ENCODE results near the gene SALL3.
"Not testable (repeated sequence)": the region's sequence is repeated elsewhere in the genome, so short reads cannot be mapped to it uniquely, and the experiment has no call there.

SALL3 gene

DNA sequence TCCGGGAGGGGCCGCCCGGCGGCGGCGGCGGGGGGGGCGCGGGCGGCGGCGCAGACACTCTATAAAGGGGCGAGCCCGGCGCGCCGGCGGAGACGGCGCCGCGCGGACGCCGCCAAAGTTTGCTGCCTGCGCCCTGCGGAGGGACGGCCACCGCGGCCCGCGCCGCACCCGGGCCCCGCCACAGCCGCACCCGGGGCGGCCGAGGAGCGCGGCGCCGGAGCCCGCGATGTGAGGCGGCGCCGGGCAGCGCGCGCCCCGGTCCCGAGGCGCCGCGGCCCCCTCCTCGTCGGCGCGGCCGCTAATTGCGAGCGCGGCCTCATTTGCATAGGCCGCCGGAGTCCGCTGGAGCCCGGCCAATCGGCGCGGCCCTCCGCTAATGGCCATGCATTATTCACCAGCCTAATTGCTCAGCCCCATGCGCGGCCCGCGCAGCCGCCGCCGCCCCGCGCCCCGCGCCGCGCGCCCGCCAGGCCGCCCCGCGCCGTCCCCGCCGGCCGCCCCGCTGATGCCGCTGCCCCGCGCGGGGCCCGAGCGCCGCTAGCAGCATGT is at the start of gene SALL3:
TSS of gene SALL3 (plus strand) at position 89 of the 549 bp plus-strand sequence. CDS start at position 546, 457 bp downstream.
- DNase-seq (ENCODE audit: low spot score) (no peak), FAIRE-seq (no peak)

DNA sequence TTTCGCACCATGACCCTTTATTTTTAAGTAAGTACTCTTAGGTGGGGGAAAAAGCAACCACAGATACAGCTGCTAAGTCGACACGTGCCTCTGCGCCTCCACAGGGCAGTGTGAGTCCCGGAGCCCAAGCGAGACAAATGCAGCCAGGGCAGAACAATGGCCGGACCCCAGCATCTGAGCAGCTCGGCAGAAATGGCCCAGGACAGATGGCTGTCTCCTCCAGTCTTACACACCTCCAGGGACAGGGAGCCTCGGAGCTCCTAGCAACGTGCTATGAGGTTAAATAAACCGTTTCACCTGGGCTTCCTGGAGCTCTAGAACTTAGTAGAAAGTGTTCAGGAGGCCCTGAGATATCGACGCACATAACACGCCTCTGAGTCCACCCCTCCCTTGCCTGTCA is 47.3 kb upstream of the SALL3 start:
- FAIRE-seq, result no peak
- DNase-seq (ENCODE audit: low spot score), result no peak

DNA sequence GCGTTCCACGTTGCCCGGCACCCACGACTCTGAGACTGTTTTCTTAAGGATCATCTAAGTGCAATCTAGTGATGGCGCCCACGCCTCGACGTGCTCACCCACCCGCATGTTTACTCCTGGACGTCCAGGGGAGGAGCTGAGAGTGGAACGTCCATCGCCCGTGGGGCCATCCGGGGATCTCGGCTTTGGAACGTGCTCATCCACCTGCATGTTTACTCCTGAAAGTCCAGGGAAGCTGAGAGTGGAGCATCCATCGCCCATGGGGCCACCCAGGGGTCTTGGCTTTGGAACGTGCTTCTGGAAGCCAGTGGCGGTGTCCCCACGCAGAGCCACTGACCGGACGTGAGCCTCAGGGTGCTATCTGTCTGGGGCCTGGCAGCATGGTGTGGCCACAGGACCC is 45.6 kb upstream of the SALL3 start:
- FAIRE-seq, result no peak
- DNase-seq (ENCODE audit: low spot score), result no peak

DNA sequence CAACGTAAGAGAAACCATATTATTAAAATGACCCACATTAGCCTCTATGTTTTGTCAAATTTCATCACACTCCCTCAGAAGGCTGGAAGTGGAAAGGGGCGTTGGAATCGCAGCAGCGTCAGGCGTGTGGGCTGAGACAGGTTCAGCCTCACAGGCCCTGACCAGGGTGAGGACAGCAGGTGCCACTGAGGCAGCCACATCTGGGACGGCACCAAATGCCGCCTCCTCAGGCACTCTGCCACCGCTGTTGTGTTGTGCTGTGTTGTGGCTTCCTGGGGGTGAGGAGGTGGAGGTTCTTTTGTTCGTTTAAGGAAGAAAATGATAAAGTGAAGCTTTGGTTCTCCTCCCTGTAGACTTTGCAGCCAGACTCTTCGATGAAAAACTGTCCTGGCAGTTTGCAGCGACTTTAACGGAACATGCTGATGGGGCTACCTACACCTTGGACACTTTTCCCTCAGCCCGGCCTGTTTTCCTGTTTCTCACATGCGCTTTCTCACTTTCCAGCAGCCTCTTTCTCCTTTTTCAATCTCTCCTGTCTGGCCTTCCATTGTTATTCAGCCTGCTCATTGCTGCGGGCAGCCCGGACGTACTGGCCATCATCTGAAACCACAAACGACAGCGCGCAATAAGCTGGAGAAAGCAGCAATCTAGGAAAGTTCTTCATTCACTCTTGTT is 44.9 kb upstream of the SALL3 start:
- no peak for FAIRE-seq
- no peak for DNase-seq (ENCODE audit: low spot score)

DNA sequence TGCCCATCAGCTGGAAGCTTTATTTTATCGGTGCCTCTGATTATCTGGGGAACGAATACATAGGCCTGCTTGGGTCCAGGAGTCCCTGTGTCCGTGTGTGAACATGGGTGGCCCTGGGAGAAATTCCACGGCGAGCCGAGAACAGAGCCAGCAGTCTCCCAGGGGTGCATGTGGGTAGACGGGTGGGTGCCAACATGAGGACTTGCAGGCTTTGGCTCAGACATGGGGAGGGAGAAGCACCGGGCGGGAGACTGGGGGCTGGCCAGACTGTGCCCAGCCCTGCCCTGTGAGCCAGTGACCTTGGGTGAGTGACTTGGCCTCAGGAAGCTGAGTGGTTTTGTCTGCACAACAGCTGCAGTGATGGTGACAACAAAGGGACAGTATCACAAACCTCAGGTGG is 44.2 kb upstream of the SALL3 start:
- FAIRE-seq, result no peak
- no peak for DNase-seq (ENCODE audit: low spot score)

DNA sequence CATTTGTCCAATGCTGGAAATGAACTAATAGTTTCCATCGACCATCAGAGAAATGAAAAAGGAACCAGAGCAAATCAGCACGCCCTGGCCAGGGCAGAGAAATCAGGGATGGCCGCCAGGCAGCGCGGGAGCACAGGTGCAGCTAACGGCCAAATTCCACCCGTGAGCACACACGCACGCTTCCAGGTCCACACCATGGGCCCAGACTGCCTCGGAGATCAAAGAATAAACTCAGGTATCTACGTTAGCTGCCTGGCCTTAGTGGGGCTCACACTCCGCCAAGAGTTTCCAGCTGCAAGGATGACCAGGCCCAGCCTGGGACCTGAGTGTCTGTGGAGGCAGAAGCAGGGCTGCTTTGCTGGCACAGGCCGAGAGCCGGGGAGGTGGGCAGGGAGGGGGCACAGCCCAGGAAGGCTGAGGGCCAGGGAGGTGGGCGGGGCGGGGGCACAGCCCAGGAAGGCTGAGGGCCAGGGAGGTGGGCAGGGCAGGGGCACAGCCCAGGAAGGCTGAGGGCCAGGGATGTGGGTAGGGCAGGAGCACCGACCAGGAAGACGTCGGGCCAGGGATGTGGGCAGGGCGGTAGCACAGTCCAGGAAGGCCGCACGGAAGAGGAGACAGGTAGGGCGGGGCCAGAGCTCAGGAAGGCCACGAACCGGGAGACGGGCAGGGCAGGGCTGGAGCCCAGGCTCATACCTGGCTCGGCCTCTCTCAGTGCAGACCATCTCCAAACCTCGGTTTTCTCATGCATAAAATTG is 43.2 kb upstream of the SALL3 start:
- no peak for DNase-seq (ENCODE audit: low spot score)
- FAIRE-seq, result no peak

DNA sequence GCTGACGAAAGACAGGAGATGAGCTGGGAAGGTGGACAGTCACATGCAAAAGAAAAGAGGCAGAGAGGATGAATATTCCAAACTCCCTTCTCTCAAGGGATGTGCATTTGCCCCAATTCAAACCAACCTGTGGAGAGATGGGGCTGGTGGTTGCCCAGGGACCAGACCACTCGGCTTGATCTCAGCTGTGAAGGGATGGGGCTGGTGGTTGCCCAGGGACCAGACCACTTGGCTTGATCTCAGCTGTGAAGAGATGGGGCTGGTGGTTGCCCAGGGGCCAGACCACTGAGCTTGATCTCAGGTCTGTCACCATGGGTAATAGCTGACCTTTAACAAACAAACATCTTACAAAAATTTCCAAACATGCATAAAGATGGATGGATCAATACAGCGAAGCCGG is 42.5 kb upstream of the SALL3 start:
- DNase-seq (ENCODE audit: low spot score) (no peak), FAIRE-seq (no peak)

DNA sequence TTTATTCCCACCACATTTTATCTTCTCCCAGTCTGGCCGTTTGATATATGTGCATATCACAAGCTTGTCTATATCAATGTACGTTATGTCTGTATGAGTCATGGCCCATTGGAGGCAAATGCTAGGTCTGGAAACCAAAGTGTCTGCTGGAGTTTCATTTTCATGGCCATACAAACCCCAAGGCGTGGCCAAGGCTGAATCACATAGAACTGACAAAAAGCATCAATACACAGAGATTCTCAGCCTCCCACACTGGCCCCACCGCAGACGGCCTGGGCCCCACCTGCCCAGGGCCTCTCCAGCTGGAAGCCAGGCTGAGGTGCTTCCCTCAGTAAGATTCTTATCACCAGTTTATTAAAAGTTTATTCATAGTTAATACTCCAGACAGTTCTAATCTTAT is 40.5 kb upstream of the SALL3 start:
- peak; percentile 62 for DNase-seq (ENCODE audit: low spot score)
- no peak for FAIRE-seq

DNA sequence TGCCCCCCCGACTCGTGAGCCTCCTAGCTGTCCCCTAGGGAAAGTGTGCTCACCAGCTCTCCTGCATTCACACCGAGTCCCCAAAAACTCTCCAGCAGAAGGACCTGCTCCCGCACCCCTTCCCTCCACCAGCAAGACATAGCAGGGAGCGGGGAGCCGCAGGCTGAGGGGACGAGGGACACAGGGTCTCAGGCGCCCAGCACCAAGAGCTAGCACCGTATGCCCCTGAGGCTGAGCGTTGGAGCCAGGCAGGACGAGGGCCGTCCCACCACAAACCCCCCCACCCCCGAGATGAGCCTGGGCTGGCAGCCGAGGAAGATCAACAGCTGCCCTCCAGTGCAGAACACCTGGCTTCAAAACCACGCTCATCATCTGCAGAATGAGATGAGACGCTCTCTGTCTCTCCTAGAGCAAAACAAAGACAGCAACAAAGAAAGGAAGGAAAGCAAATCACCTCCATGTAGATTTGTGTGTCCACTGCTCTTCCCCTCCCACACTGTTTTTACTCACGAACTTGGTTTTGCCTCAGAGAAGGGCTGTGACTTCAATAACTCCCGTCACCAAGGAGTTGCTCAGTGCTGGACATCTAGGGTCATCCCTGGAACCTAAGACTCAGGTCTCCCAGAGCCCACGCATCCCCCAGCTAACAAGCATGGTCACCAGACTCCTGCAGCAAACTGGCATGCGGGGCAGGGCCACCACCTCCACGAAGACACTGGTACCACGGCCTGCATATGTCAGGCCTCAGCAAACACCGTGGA is 39.7 kb upstream of the SALL3 start:
- no peak for DNase-seq (ENCODE audit: low spot score)
- no peak for FAIRE-seq

DNA sequence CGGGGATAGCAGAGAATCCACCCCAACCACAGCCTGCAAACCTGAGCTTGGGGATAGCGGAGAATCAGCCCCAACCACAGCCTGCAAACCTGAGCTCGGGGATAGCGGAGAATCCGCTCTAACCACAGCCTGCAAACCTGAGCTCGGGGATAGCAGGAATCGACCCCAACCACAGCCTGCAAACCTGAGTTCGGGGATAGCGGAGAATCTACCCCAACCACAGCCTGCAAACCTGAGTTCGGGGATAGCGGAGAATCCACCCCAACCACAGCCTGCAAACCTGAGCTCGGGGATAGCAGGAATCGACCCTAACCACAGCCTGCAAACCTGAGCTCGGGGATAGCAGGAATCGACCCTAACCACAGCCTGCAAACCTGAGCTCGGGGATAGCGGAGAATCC is 37.4 kb upstream of the SALL3 start:
- not testable (repeated sequence) for DNase-seq (ENCODE audit: low spot score)
- FAIRE-seq, result peak; percentile 17

DNA sequence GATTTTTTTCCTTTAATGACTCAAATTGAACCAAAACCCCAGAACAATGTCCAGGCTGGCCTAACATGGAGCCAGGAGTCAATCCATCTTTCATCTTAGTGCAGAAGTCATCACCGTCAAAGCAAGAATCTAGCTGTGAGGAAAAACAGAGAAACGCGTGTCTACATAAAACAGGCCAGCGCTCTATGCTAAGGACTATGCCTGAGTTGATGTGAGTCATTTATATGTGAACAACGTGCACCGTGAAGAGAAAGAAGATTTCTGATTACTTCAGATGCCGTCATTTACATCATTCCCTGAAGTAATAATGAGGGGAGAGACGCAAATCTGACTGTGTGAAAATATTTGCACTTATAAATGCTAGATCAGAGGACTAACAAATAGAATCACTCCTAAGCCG is 34.0 kb upstream of the SALL3 start:
- FAIRE-seq (no peak), DNase-seq (ENCODE audit: low spot score) (no peak)

DNA sequence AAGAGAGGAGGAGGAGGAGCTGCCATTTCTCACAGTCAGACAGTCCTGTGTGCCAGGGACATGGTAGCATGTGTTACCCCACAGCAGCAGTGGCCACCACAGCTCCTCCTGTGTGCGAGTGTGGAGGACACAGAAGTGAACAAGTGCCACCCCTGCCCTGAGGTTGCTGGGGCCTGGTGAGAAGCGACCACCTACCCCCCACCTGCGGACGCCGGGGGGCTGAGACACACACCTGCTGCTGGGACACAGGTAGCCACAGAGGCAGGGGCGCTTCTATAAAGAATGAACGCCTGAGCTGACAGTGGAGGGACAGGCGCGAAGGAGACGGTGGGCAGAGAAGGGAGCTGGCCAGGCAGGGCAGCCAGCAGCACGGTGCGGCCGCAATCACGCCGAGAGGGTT is 32.3 kb upstream of the SALL3 start:
- no peak for FAIRE-seq

DNA sequence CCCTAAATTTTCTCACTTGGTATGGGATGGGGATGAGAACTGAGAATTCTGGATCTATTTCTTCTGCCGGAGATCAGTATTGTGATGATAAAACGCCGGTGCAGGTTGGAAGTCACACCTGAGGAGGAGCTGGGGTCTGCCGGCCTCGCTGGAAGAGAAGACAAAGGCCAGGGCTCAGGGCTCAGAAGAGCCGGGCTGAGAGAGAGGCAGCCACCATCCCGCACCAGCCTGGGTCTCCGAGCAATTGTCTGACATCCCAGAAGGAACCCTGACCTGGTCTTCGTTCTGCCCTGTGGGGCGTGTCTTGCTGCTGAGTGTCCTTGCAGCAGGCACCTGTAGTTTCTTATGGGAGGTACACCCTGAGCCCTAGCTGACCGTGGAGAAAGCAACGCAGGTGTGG is 31.4 kb upstream of the SALL3 start:
- DNase-seq (ENCODE audit: low spot score), result no peak
- FAIRE-seq, result no peak

More for the DNA sequence above, 32.3 kb upstream of the SALL3 start:
- DNase-seq (ENCODE audit: low spot score), result no peak

DNA sequence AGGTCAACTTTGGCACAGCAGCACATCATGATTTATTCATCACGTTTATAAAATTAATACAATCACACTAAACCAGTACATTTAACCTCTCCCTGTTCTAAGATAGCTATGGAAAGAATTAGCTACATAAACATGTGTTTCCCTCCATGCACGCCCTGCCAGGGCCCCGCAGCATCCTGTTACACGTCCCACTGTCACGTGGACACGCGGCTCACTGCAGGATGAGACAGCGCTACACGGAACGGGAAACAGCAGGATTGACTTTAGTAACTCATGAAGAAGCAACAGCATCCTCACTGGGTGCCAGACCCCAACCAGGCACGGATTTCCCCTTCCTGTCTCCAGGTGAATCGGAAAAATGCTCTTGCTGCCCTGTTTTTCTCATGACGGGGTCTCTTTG is 30.9 kb upstream of the SALL3 start:
- no peak for DNase-seq (ENCODE audit: low spot score)
- no peak for FAIRE-seq

DNA sequence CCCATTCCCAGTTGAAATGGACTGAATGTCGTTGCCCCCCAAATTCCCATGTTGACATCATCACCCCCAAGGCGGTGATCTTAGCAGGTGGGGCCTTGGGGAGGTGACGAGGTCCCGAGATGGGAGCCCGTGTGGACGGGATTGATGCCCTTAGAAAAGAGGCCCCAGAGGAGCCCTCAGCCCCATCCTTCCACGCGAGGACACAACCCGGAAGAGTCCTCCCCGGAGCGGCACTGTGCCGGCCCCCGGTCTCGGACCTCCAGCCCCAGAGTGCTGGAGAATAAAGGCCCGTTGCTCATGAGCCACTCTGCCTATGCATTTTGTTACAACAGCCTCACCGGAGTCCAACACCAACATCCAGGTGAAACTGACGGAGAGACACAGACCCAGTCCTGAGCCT is 30.4 kb upstream of the SALL3 start:
- DNase-seq (ENCODE audit: low spot score) (no peak), FAIRE-seq (no peak)

DNA sequence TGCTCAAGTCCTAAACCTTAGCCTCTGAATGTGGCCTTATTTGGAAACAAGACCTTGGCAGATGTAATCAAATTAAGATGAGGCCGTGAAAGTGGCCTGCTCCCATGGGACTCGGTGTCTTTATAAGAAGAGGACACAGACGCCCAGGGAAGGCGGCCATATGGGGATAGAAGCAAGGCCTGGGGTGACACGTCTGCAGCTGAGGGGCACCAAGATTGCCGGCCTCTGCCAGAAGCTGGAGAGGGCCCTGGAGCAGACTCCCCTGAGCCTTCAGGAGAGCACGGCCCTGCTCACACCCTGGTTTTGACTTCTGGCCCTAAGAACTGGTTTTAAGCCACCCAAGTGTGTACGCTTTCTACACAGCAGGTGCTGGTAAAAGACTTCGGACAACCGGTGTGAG is 29.2 kb upstream of the SALL3 start:
- DNase-seq (ENCODE audit: low spot score), result no peak
- FAIRE-seq, result no peak

DNA sequence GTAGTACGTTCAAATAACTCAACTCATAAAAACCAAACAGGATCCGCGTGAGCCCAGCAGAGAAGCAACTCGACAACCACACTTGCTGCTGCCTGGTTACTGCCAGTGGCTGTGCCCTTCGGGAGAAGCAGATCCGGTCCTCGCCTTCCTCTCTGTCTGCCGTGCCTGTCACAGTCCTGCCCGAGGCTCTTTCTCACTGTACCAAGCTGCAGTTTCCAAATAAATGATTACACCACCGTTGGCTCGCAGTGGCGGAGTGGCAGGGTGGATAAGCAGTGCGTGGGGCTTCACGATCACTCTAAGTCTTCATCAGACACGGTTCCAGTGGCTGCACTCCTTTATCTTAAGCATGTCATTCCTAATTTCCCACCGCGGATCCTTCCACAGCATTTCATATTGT is 26.1 kb upstream of the SALL3 start:
- FAIRE-seq (no peak), DNase-seq (ENCODE audit: low spot score) (no peak)

DNA sequence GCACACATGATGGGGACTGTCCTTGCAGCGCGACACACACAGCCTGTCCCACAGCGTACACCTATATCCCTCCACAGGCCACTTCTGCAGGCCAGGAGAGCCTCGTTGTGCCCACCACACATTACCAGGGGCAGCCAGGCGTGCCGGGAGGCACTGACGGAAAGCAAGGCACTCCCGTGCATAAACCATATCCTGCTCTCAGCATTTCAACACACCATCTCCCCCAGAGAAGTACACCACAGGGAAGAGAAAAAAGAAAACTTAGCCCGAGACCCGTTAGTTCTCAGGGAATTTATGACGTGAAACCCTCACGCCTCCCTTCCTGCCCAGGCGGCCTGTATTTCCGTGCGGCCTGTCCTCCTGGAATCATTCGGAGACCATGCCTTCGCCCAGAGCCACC is 24.6 kb upstream of the SALL3 start:
- FAIRE-seq (no peak), DNase-seq (ENCODE audit: low spot score) (no peak)

DNA sequence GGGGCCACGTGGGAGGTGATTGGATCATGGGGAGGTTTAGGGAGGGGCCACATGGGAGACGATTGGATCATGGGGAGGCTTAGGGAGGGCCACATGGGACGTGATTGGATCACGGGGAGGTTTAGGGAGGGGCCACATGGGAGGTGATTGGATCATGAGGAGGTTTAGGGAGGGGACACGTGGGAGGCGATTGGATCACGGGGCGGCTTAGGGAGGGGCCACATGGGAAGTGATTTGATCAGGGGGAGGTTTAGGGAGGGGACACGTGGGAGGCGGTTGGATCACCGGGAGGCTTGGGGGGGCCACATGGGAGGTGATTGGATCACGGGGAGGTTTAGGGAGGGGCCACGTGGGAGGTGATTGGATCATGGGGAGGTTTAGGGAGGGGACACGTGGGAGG is 22.5 kb upstream of the SALL3 start:
- DNase-seq (ENCODE audit: low spot score) (no peak), FAIRE-seq (no peak)

DNA sequence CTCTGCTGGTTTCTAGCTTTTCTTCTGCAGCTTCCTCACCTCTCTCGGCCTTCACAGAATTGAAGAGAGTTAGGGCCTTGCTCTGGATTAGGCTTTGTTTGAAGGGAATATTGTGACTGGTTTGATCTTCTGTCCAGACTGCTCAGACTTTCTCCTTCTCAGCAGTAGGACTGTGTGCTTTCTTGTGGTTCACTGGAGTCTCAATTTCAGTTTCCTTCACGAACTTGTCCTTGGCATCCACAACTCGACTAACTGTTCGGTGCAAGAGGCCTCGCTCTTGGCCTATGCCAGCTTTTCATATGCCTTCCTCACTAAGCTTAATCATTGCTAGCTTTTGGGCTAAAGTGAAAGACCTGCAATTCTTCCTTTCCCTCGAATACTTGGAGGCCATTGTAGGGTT is 18.9 kb upstream of the SALL3 start:
- DNase-seq (ENCODE audit: low spot score), result no peak
- FAIRE-seq, result no peak

DNA sequence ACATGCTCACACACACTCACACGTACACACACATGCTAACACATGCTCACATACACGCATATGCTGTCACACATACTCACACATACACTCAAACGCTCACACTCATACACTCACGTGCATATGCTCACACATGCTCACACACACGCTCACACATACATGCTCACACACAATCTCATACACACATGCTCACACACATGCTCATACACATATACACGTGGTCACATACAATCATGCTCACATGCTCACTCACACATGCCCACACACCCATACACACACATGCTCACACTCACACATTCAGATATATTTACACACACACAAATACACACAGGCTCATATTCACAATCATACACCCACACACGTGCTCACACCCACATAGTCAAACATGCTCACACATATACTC is 17.5 kb upstream of the SALL3 start:
- no peak for DNase-seq (ENCODE audit: low spot score)
- no peak for FAIRE-seq

DNA sequence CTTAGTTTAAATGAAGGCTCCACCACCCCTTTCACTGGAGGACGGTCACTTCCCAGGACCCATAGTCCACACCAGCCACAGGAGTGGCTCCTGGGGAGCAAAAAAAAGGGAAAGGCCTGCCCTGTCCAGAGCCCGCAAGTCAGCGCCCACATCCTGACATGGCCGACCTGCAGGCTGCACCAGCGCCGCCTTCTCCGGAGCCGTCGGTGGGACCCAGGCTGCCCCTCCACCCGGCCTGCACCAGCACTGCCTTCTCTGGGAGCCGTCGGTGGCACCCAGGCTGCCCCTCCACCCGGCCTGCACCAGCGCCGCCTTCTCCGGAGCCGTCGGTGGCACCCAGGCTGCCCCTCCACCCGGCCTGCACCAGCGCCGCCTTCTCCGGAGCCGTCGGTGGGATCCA is 14.9 kb upstream of the SALL3 start:
- not testable (repeated sequence) for DNase-seq (ENCODE audit: low spot score); FAIRE-seq

All from urothelium cell line (cell line).